ENCODE measurements around the gene AFF1. TPM values are rescaled to one million over a fixed set of nuclear protein-coding genes. Genes with fewer than 3 reads are reported as not detected.

The AFF1 gene, protein sequence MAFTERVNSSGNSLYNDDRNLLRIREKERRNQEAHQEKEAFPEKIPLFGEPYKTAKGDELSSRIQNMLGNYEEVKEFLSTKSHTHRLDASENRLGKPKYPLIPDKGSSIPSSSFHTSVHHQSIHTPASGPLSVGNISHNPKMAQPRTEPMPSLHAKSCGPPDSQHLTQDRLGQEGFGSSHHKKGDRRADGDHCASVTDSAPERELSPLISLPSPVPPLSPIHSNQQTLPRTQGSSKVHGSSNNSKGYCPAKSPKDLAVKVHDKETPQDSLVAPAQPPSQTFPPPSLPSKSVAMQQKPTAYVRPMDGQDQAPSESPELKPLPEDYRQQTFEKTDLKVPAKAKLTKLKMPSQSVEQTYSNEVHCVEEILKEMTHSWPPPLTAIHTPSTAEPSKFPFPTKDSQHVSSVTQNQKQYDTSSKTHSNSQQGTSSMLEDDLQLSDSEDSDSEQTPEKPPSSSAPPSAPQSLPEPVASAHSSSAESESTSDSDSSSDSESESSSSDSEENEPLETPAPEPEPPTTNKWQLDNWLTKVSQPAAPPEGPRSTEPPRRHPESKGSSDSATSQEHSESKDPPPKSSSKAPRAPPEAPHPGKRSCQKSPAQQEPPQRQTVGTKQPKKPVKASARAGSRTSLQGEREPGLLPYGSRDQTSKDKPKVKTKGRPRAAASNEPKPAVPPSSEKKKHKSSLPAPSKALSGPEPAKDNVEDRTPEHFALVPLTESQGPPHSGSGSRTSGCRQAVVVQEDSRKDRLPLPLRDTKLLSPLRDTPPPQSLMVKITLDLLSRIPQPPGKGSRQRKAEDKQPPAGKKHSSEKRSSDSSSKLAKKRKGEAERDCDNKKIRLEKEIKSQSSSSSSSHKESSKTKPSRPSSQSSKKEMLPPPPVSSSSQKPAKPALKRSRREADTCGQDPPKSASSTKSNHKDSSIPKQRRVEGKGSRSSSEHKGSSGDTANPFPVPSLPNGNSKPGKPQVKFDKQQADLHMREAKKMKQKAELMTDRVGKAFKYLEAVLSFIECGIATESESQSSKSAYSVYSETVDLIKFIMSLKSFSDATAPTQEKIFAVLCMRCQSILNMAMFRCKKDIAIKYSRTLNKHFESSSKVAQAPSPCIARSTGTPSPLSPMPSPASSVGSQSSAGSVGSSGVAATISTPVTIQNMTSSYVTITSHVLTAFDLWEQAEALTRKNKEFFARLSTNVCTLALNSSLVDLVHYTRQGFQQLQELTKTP
- total RNA-seq: 32.0 and 47.4 TPM in 2 replicates

DNA sequence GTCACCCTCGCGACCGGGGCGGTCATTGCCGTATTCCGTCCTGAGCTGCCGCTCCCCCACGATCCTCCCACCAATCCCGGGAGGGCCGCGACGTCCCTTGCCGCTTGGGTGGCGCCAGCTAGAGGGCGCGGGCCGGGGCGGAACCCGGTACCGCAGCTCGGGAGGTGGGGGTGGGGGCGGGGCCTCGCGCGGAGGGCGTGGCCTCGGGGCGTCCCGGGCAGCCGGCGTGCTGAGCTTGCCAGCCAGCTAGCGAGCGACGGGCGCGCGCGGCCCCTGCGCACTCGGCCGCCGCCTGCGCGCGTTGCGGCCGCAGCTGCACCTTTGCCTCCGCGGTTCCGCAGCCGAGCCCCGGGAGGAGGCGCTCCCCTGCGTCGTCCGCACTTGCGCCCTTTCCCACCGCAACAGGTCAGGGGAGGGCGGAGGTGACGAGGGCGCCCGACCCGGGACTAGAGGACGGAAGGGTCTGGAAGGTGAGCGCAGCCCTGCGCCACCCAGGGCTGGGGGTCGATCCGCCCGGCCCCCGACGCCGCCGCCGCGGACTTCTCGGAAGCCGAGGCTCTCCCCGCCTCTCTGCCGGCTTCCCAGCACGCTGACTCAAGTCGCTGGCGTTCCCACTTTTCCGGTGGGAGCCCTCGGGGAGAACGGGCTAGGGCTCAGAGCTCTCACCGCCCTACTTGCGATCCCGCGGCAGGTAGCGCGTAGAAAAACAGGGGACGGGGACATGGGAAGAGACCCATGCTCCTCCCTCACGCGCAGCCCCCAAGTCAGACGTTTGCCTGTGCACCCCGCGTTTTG is at the start of gene AFF1:
AFF1 (plus strand) TSS at position 241 of the 795 bp plus-strand sequence. CDS start 13,523 bp downstream, outside the sequence.
- no peak for DNase-seq (ENCODE audit: extremely low read depth, low read depth, low spot score)

DNA sequence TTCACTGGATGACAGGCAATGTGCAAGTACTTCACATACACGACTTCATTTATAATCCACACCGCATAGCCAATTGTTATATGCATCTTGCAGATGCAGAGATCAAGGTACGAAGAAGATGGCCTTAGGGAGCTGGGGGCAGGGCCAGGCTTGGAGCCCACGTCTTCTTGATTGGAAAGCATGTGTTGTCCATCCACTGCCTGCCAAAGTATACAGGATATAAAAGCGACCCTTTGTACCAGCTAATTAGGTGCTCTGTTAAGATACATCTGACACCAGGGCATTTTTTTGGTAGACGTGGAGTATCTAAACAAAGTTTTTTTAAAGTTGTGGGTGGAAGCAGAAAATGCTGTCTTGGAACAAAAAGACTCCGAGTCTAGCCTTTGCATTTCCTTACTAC is 44.0 kb upstream of the AFF1 start:
- DNase-seq (ENCODE audit: extremely low read depth, low read depth, low spot score): no peak

DNA sequence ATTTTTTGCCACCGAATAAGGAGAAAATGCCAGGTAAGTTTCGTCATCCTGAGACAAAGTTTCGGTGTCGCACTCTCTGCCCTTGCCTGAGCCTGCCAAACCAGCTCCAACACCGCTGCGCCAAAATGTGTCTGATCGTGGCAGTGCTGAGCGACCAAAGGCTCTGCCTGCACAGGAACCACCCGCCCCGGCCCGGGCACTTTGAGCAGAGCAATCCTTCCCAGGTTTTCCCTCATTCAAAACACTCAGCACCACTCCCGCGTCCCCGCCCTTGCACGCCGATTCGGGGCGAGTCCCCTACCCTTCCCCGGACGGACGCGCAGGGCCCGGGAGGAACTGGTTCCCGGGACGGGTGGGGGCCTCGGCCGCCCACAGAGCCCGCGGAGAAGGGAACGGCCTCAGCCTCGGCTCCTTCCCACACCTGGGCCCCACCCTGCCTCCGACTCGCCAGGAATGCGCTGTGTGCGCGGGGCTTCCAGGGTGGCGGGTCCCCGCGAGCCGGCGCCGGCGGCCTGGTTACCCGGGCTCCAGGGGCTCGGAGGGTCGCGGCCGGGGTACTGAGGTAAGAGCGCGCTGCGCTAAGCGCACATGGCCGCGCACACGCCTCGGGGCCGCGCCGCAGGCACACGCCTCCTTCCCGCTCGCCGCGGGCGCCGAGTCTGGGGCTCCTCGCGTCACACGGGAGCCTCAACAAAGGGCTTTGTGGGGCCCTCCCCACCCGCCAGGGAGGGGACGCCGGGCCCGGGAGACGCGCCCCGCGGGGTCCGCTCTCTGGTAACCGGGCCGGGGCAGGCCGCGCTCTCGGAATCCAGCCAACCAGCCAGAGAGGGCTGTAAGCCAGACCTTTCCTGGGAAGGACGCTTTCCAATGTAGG is 42.8 kb upstream of the AFF1 start, which contains the start of gene C4orf36:
C4orf36 (minus strand) TSS at position 661 of the 874 bp plus-strand sequence. CDS start 902 bp downstream, outside the sequence.
- DNase-seq (ENCODE audit: extremely low read depth, low read depth, low spot score): no peak

DNA sequence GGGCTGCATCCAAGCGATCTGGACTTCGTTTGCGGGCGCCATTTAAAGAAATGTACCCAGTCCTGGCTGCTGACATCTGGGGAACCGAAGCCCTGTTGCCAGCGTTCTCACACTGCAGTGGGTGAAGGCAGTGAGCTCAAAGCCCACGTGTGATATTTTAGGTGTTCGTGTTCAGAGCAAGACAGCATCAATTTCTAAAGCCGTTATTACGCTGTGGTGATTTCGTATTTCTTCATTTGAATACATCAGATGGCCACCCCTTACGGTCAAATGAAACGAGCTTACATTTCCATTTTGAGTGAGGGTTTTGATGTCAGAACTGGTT is 42.2 kb upstream of the AFF1 start:
- DNase-seq (ENCODE audit: extremely low read depth, low read depth, low spot score): no peak

DNA sequence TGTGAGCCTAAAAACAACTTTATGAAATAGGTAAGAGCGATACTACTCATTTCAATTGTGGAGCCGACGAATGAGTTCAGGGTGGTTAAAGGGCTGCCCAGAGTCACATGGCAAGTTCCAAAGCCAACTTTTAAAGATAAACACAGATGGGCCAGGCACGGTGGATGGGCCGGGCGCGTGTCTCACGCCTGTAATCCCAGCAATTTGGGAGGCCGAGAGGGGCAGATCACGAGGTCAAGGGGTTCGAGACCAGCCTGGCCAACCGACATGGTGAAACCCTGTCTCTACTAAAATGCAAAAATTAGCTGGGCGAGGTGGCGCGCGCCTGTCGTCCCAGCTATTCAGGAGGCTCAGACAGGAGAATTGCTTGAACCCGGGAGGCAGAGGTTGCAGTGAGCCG is 41.7 kb upstream of the AFF1 start:
- DNase-seq (ENCODE audit: extremely low read depth, low read depth, low spot score): no peak

DNA sequence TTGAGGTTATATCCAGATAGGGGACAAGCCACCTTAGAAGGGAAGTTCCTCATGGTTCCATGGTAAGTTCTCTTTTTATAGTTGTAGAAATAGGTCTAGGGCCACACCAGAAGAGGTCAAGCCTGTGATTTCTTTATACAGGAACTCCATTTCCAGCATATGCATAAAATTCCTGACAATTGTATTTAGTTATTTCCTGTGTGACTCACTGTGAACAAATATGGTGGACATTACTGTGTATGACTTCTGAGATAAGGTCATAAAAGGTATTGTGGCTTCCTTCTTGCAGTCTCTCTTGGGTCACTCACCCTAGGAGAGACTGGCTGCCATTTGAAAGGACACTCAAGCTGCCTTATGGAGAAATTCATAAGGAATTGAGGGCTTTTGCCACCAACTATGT is 40.4 kb upstream of the AFF1 start:
- DNase-seq (ENCODE audit: extremely low read depth, low read depth, low spot score): peak; percentile 64

DNA sequence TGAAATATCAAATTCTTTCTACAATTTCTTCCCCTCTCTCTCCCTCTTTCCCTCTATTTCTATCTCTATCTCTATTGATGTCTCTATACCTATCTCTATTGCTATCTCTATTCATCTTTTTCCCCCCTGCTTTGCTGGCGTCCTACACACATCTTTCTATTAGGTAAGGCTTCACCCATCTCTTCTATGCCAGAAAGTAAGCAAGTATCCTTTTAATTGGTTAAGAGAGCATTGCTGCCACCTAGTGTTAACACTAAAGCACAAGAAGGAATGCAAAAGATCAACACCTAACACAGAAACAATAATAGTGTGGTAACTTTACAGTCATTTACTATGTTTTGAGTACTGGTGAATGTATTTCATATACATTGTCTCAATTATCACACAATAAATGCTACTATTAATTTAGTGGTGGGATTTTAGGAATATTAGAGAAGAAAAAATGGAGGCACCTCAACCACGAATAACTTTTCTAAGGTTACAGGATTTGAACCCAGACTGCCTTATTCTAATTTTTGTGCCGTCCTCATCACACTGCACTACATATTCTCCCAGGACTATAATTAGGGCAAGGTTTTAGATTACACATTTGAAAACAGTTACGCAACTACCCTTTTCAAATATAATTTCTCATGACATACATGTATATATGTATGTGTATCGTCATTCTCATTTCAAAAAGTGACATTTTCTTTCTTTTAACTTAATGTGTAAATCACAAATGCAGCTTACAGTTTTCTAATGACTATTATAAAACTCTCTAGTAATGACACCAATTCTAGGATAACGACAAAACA is 38.9 kb upstream of the AFF1 start:
- no peak for DNase-seq (ENCODE audit: extremely low read depth, low read depth, low spot score)

DNA sequence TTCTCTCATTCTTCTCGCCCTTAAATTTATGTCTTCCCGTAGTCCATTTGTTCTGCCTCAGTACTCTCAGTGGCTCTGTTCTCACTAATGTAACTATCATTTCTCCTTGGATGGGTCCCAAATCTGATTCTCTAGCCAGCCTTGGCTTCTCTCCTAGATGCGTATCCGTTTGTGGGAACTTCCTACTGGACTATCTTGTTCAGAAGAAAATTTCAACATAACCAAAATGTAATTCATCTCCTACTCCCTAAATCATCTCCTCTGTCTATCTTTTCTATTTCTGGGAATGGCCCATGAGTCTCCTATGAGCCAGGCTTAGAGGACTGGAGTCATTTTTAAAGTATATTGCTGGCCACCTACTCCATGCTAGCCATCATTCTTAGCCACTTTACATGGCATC is 38.2 kb upstream of the AFF1 start:
- no peak for DNase-seq (ENCODE audit: extremely low read depth, low read depth, low spot score)

DNA sequence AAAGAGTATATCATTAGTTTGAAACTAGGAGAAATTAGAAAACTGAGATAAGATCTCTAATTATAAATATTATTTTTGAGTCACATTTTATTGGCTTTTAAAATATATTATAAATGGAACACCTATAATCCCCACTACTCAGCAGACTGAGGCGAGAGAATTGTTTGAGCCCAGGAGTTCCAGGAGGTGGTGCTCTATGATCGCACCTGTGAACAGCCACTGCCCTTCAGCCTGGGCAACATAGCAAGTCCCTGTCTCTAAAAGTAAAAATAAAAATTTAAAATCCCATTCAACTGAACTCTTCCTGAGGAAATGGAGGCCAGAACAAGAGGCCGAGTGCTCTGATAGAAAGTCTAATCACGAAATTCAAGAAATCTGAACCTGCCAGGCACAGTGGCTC is 36.2 kb upstream of the AFF1 start:
- DNase-seq (ENCODE audit: extremely low read depth, low read depth, low spot score): no peak

DNA sequence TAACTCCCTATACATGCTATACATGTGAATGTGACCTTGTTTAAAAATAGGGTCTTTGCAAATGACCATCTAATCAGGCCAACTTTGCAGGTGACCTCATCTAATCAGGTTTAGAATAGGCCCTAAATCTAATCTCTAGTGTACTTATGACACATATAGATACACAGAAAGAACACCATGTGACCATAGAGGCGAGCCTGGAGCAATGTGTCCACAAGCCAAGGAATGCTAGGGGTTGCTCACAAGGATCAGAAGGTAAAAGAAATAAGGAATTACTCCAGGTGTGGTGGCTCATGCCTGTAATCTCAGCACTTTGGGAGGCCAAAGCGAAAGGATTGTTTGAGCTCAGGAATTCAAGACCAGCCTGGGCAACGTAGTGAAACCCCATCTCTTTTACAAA is 32.9 kb upstream of the AFF1 start:
- DNase-seq (ENCODE audit: extremely low read depth, low read depth, low spot score): no peak

DNA sequence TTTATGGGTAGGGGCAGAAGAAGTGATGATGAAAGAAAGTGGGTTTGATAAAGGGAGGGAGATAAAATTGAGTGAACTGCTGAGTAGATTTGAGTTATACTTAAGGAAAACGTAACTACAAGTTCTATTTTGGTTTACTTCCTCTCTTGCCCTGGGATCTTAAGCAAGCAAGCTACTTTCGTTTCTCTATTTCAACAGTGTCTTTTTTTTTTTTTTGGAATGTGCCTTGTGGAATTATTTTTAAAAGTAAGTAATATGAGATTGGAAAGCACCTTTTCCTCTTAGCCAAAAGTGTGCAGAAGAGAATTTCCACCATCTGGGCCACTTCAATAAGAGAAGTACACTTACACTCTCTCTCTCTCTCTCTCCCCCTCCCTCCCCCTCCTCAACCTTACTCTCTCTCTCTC is 26.6 kb upstream of the AFF1 start:
- no peak for DNase-seq (ENCODE audit: extremely low read depth, low read depth, low spot score)

DNA sequence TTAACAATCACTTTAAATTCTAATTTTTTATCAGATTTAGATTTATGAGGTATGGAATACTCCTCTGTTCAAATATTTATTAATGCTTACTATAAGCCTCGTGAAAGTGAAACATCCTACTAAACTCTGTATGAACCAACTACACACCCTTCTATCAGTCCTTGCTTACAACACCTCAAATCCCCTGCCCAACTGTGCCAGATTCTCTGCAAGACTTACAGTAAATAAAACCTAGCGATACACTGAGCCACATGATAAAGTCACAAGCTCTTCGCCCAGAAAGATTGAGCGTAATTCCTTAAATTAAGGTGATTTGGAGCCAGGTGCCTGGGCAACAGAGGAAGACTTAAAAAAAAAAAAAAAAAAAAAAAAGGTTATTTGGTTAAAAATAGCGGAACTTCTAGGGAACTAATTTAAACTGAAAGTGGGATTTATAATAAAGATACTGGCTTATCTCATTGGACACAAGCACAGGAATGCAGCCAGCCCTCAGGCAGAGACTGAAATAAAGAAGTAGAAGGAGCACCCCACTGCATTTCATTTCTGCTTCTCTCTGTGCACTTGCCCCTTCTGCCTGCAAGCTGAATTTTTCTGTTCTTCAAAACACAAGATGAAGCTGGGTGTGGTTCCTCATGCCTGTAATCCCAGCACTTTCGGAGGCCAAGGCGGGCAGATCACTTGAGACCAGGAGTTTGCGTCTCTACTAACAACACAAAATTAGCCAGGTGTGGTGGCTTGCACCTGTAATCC is 25.1 kb upstream of the AFF1 start:
- DNase-seq (ENCODE audit: extremely low read depth, low read depth, low spot score): no peak

DNA sequence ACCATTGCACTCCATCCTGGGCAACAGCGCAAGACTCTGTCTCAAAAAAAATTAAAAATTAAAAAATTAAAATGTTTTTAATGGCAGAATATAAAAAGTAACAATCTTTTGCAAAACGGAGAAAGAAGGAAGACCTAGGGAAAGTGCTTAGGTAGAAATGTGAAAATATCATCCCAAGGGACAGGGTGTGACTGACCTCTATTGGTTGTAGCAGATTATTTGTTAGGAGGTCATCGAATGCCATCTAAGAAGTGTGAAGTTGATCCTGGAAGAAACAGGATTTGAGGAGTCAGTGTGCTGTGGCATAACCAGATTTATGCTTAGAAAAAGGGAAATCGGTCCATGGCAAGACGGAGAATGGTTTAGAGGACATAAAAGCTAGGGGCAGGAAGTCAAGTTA is 24.4 kb upstream of the AFF1 start:
- no peak for DNase-seq (ENCODE audit: extremely low read depth, low read depth, low spot score)

DNA sequence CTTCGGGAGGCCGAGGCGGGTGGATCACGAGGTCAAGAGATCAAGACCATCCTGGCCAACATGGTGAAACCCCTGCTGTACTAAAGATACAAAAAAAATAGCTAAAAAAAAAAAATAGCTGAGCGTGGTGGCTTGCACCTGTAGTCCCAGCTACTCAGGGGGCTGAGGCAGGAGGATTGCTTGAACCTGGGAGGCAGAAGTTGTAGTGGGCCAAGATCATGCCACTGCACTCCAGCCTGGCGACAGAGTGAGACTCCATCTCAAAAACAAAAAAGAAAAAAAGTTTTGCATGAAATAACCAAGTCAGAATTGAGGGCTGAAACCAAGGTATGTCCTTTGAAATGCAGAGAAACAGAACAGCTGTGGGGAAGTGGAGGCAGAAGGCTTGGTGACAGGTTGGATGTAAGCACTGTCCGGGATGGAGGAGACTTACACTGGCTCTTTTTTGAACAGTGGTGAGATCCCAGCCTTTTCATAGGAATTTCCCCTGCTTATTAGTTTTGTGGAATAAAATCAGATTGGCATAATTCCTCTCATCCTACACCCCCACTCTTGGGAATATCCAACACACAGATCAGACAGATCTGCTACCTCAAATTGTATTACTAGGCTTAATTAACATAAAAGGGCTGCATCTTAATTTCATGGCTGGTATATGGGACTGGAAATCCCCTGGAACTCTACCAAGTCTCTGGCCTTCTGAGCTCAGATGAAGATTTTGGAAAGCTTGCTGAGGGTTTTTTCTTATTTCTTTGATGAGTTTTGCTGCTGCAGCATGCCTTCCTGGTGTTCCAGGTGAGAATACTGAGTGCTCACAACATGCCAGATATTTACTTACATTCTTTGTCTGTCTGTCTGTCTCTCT is 23.8 kb upstream of the AFF1 start:
- no peak for DNase-seq (ENCODE audit: extremely low read depth, low read depth, low spot score)

DNA sequence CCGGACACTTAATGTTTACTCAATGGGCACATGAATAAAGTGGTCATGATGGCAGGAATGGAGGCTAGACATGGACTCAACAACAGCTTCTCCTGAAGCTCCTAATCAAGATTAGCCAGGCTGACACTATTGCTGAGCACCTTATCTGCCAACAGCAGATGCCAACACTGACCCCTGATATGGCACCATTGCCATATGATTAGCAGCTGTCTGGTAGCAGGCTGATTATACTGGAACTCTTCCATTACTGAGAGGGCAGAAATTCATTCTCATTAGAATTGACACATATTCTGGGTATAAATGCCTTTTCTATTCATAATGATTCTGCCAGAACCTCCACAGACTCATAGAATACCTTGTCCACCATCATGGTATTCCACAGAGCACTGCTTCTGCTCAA is 18.4 kb upstream of the AFF1 start:
- DNase-seq (ENCODE audit: extremely low read depth, low read depth, low spot score): no peak

DNA sequence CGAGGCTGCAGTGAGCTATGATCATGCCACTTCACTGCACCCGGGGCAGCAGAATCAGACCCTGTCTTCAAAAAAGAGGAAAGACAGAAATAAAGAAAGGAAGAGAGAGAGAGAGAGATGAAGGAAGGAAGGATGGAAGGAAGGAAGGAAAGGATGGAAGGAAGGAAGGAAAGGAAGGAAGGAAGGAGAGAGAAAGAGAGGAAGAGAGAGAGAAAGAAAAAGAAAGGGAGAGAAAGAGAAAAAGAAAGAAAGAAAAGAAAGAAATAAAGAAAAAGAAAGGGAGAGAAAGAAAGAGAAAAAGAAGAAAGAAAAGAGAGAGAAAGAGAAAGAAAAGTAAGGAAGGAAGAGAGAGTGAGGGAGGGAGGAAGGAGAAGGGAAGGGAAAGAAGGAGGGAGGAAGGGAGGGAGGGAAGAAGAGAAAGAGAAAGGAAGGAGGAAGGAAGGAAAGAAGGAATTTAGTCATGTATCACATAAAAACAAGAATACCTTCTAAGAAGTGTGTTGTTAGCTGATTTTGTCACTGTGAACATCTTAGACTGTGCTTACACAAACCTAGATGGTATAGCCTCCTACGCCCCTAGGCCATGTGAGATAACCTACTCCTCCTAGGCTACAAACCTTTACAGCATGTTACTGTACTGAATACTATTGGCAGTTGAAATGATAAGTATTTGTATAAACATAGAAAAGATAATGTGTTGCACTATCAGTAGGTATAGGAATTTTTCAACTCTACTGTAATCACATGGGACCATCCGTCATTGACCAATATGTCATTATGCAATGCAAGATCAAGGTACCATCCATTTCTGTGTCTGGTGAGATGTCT is 17.4 kb upstream of the AFF1 start:
- no peak for DNase-seq (ENCODE audit: extremely low read depth, low read depth, low spot score)
